Osteoblast (primary cell): ENCODE measurements around the gene LDB3. TPM values are rescaled to one million over a fixed set of nuclear protein-coding genes. Genes with fewer than 3 reads are reported as not detected.
A peak's percentile ranks its signal among the peaks of the same experiment; 100 is the strongest.

Source experiments
- DNase-seq: peaks from one replicate; pipeline ENCODE4 v3.0.0; 2011; ENCODE audit warnings: low spot score, mixed read lengths; ENCODE audit not compliant: insufficient read length; ENCODE audit errors: missing footprints
- H2AFZ ChIP-seq: 2 replicates; pipeline ENCODE4 v1.6.0; 2011; ENCODE audit warnings: mild to moderate bottlenecking, low read length
- H3K27ac ChIP-seq: 2 replicates; pipeline ENCODE4 v1.5.1; 2011; ENCODE audit warnings: mild to moderate bottlenecking, low read depth, low read length, moderate library complexity
- H3K27me3 ChIP-seq: 2 replicates; pipeline ENCODE4 v1.6.0; 2012; ENCODE audit warnings: mild to moderate bottlenecking, control low read depth, inconsistent platforms, low read length, moderate library complexity; ENCODE audit not compliant: insufficient read depth
- H3K36me3 ChIP-seq: 2 replicates; pipeline ENCODE4 v1.5.1; 2011; ENCODE audit warnings: mild to moderate bottlenecking, low read length, control low read depth, moderate library complexity; ENCODE audit not compliant: insufficient read depth
- H3K4me1 ChIP-seq: 2 replicates; pipeline ENCODE4 v1.5.1; 2011; ENCODE audit warnings: mild to moderate bottlenecking, low read length, control low read depth, moderate library complexity; ENCODE audit not compliant: insufficient read depth
- H3K4me2 ChIP-seq: 2 replicates; pipeline ENCODE4 v1.6.0; 2011; ENCODE audit warnings: mild to moderate bottlenecking, low read length; ENCODE audit not compliant: insufficient read depth
- H3K4me3 ChIP-seq: fragments of 200-600 bp; sonication (generic); 3 replicates; pipeline ENCODE4 v1.5.1; 2012; ENCODE audit warnings: mild to moderate bottlenecking, low read length, inconsistent platforms; ENCODE audit not compliant: insufficient read depth
- H3K79me2 ChIP-seq: 2 replicates; pipeline ENCODE4 v1.6.0; 2012; ENCODE audit warnings: mild to moderate bottlenecking, low read length, control low read depth, inconsistent platforms; ENCODE audit not compliant: insufficient read depth
- H3K9me3 ChIP-seq: 2 replicates; pipeline ENCODE4 v1.5.1; 2011; ENCODE audit warnings: low read depth, low read length, control low read depth
- H4K20me1 ChIP-seq: 2 replicates; pipeline ENCODE4 v1.6.0; 2012; ENCODE audit warnings: mild to moderate bottlenecking, low read length, control low read depth; ENCODE audit not compliant: insufficient read depth
- total RNA-seq: library from RNA; depleted of rRNA; stranded (reverse); fragments of >200 nt; gene quantifications from 2 replicates; pipeline ENCODE4 v1.2.3, GENCODE V29; 2012
- TF ChIP-seq, protein P1 (sequence below): IDR thresholded peaks from 2 replicates; pipeline ENCODE4 v1.5.1; 2011; ENCODE audit warnings: mild to moderate bottlenecking, low read depth, low read length, moderate library complexity; ENCODE audit errors: extremely low read depth

The LDB3 gene
- total RNA-seq, 1 donor, result under 0.01 TPM

DNA sequence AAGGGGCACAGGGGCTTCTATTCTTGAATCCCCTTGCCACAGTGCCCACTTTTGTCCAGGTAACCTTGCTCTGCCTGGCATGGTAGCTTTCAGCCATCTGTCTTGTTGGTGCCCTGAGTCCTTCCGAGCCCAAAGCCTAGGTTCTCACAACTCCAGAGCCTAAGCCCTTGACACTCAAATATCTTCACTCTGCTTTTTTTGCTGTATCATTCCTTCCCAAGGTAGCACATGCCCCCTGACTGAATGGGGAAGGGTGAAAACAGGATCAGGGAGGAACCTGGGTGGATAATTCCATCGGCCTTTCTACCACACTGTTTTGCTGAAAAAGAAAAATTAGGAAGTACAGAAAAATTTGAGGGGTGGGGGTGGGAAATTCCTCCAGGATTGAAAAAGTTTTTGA, 37.6 kb downstream of the LDB3 start:
- Histone ChIP-seq H3K4me3 (no peak overlapping the region), H3K27me3 (no peaks in the 10 kb centered on the region), H3K4me1 (peaks cover 4% of the 10 kb centered on the region), H4K20me1 (no peaks in the 10 kb centered on the region), H2AFZ (no peak overlapping the region), H3K79me2 (no peaks in the 10 kb centered on the region), H3K4me2 (no peak overlapping the region), H3K27ac (no peak overlapping the region), H3K9me3 (no peaks in the 10 kb centered on the region), H3K36me3 (no peaks in the 10 kb centered on the region)
- TF ChIP-seq, protein P1, sequence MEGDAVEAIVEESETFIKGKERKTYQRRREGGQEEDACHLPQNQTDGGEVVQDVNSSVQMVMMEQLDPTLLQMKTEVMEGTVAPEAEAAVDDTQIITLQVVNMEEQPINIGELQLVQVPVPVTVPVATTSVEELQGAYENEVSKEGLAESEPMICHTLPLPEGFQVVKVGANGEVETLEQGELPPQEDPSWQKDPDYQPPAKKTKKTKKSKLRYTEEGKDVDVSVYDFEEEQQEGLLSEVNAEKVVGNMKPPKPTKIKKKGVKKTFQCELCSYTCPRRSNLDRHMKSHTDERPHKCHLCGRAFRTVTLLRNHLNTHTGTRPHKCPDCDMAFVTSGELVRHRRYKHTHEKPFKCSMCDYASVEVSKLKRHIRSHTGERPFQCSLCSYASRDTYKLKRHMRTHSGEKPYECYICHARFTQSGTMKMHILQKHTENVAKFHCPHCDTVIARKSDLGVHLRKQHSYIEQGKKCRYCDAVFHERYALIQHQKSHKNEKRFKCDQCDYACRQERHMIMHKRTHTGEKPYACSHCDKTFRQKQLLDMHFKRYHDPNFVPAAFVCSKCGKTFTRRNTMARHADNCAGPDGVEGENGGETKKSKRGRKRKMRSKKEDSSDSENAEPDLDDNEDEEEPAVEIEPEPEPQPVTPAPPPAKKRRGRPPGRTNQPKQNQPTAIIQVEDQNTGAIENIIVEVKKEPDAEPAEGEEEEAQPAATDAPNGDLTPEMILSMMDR, result no peak
- DNase-seq, result peak; percentile 42

- Histone ChIP-seq H3K36me3 (no peaks in the 10 kb centered on the region), H3K79me2 (no peaks in the 10 kb centered on the region), H3K9me3 (no peaks in the 10 kb centered on the region), H3K27ac (no peak overlapping the region), H3K27me3 (no peaks in the 10 kb centered on the region), H4K20me1 (no peaks in the 10 kb centered on the region), H3K4me2 (no peak overlapping the region), H2AFZ (no peak overlapping the region), H3K4me1 (peaks cover 5% of the 10 kb centered on the region), H3K4me3 (no peak overlapping the region)
- peak; percentile 54 for DNase-seq
- TF ChIP-seq, protein P1, result no peak
Observed at GRCh38 chr10:86706401-86706841, 38.1 kb downstream of the LDB3 start.

- Histone ChIP-seq H3K79me2 (no peaks in the 10 kb centered on the region), H3K27ac (no peak overlapping the region), H4K20me1 (no peaks in the 10 kb centered on the region), H3K4me1 (peaks cover 5% of the 10 kb centered on the region), H3K9me3 (no peaks in the 10 kb centered on the region), H3K36me3 (no peaks in the 10 kb centered on the region), H3K4me3 (no peak overlapping the region), H2AFZ (no peak overlapping the region), H3K27me3 (no peaks in the 10 kb centered on the region), H3K4me2 (no peak overlapping the region)
- TF ChIP-seq, protein P1, result no peak
- peak; percentile 9 for DNase-seq
Observed at GRCh38 chr10:86706977-86707376, 38.7 kb downstream of the LDB3 start.

DNA sequence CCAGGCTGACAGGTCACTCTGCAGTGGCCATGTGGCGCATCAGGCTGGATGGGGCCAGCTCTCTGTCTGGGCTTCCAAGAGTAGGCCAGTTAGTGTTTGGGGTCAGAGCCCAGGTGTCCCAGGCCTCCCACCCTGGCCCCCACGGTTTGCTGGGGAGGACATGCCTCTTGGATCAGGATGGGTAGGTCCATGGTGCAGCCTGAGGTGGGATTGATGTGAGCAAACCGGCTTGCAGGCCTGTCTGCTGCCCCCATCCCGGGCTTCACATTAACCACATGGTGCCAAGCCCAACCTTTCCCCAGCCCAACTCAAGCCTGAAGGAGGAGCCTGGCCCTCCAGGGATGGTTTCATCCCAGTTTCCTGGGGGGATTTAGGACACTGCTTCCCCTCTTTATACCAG, 39.2 kb downstream of the LDB3 start:
- Histone ChIP-seq H2AFZ (no peak overlapping the region), H3K36me3 (no peaks in the 10 kb centered on the region), H4K20me1 (no peaks in the 10 kb centered on the region), H3K9me3 (no peaks in the 10 kb centered on the region), H3K4me2 (no peak overlapping the region), H3K27ac (no peak overlapping the region), H3K4me3 (no peak overlapping the region), H3K4me1 (peaks cover 9% of the 10 kb centered on the region), H3K27me3 (no peaks in the 10 kb centered on the region), H3K79me2 (no peaks in the 10 kb centered on the region)
- DNase-seq, result peak; percentile 65
- TF ChIP-seq, protein P1, result no peak
